ENCODE results near the gene TLCD5.

DNA sequence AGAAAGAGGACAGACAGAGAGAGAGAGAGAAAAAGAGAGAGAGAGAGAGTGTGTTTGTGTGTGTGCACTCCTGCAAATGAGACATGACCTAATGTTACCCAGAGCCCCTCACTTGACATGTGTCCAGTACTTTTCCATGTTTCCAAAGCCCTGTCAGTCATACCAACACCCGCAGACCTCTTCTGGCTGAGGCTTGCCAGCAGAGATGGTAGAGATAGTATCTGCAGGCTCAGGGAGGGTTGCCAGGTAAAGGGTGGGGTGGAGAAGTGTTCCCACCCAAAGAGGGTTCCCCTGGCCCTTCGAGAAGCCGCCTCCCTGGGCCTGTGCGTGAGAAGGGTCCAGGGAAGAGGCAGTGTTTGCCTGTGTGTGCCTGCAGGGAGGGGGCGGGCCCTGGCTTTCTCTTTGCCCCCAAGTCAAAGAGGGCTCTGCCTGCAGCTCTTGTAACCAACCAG lies 44.5 kb upstream of the TLCD5 start:
- no peak for TF ChIP-seq POLR2A (IDR thresholded peaks at IDR 0.05; ENCODE audit: low read depth)
- TF ChIP-seq, protein P1, sequence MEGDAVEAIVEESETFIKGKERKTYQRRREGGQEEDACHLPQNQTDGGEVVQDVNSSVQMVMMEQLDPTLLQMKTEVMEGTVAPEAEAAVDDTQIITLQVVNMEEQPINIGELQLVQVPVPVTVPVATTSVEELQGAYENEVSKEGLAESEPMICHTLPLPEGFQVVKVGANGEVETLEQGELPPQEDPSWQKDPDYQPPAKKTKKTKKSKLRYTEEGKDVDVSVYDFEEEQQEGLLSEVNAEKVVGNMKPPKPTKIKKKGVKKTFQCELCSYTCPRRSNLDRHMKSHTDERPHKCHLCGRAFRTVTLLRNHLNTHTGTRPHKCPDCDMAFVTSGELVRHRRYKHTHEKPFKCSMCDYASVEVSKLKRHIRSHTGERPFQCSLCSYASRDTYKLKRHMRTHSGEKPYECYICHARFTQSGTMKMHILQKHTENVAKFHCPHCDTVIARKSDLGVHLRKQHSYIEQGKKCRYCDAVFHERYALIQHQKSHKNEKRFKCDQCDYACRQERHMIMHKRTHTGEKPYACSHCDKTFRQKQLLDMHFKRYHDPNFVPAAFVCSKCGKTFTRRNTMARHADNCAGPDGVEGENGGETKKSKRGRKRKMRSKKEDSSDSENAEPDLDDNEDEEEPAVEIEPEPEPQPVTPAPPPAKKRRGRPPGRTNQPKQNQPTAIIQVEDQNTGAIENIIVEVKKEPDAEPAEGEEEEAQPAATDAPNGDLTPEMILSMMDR (IDR thresholded peaks at IDR 0.05) = no peak

Measured in esophagus muscularis mucosa (tissue), 3 donors.